Choroid plexus epithelial cell (primary cell): ENCODE results near the gene TKFC.

Experiments
- DNase-seq: peaks from one replicate; pipeline ENCODE4 v3.0.0-alpha.2; 2010; ENCODE audit warnings: low read depth
- H3K4me3 ChIP-seq: 2 replicates; pipeline ENCODE4 v1.5.1; 2011; ENCODE audit warnings: low read depth, mild to moderate bottlenecking, control low read depth, low read length, moderate library complexity
- CTCF ChIP-seq: conservative IDR thresholded peaks from 2 replicates; pipeline ENCODE4 v1.5.1; 2011; ENCODE audit warnings: low read depth, mild to moderate bottlenecking, control low read depth, inconsistent platforms, low read length, moderate library complexity

Gene TKFC

DNA sequence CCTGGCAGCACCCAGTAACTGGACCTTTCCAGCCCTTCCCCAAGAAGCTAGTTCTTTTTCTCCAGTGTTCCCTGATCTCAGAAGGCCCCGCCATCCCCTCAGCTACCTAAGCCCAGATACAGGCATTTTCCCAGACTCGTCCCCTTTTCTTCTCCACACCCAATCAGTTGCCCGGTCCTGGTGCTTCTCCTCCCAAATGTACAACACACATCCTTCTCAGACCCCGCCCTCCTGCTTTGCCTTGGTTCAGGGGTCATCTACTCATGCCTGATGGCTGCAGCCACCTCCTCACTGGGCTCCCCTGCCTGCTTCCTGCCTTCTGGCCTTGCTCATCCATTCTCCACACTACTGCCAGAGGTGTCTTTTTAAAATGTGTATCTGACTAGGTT, 6.5 kb downstream of the TKFC start:
- H3K4me3 ChIP-seq, result no peak overlapping the region
- no peak for DNase-seq
- no peak for TF ChIP-seq CTCF

DNA sequence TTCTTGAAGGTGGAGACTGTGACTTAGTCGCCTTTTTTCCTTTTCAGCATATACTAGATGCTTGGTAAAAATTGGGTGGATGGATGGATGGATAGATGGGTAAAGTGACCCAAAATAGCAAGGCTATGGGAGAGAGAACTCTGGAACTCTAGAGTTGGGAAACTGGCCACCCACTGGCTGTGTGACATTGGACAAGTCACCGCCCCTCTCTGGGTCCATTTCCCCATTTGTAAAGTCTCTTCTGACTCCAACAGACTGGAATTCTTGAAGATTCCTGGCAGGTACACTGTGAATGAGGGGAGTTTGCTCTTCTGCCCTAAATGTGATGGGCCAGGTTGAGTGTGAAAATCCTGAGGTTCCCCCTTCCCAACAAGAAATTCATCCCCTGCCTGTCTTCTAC, 8.0 kb downstream of the TKFC start:
- no peak for TF ChIP-seq CTCF
- H3K4me3 ChIP-seq, result no peak overlapping the region
- no peak for DNase-seq

GRCh38 chr11:61341706-61342105, 8.7 kb downstream of the TKFC start:
- no peak for TF ChIP-seq CTCF
- no peak overlapping the region for H3K4me3 ChIP-seq
- DNase-seq, result no peak

GRCh38 chr11:61342207-61342803, 9.3 kb downstream of the TKFC start:
- DNase-seq, result no peak
- no peak for TF ChIP-seq CTCF

GRCh38 chr11:61343792-61344745, 11.0 kb downstream of the TKFC start:
- H3K4me3 ChIP-seq, result no peak overlapping the region
- no peak for DNase-seq
- TF ChIP-seq CTCF, result no peak

More at GRCh38 chr11:61342207-61342803, 9.3 kb downstream of the TKFC start:
- no peak overlapping the region for H3K4me3 ChIP-seq

GRCh38 chr11:61345170-61345610, 12.2 kb downstream of the TKFC start:
- no peak for DNase-seq
- no peak overlapping the region for H3K4me3 ChIP-seq
- TF ChIP-seq CTCF, result no peak
